GM18909 (cell line): ENCODE measurements around the gene NCLN.
"Not testable (repeated sequence)": the region's sequence is repeated elsewhere in the genome, so short reads cannot be mapped to it uniquely, and the experiment has no call there.

Experiments
- ATAC-seq: cut with Tn5 transposase; IDR thresholded peaks from one replicate; pipeline ENCODE4 v1.9.1; 2021; ENCODE audit warnings: mild to moderate bottlenecking; ENCODE audit not compliant: unreplicated experiment, poor library complexity

The NCLN gene

GRCh38 chr19:3216874-3217273 lies 31.1 kb downstream of the NCLN start:
- no peak for ATAC-seq

- ATAC-seq, result no peak
These were observed 34.8 kb downstream of the NCLN start for GRCh38 chr19:3220576-3220975.

- ATAC-seq, result not testable (repeated sequence)
These were observed 35.8 kb downstream of the NCLN start for GRCh38 chr19:3221576-3221975.

- no peak for ATAC-seq
These were observed 37.0 kb downstream of the NCLN start for GRCh38 chr19:3222709-3223108.

- no peak for ATAC-seq
These were observed 38.8 kb downstream of the NCLN start, which contains the start of gene CELF5 for GRCh38 chr19:3224346-3225168. TSS of gene CELF5 (plus strand) at chr19:3224661. CDS start at chr19:3224740, 79 bp downstream.

- no peak for ATAC-seq
These were observed 39.4 kb downstream of the NCLN start for GRCh38 chr19:3225169-3225485.

GRCh38 chr19:3225677-3226093 lies 40.0 kb downstream of the NCLN start:
- no peak for ATAC-seq

GRCh38 chr19:3227054-3227626 lies 41.4 kb downstream of the NCLN start:
- no peak for ATAC-seq

GRCh38 chr19:3229346-3229743 lies 43.6 kb downstream of the NCLN start:
- ATAC-seq, result no peak

GRCh38 chr19:3229888-3230496 lies 44.3 kb downstream of the NCLN start:
- ATAC-seq, result no peak

- ATAC-seq, result no peak
These were observed 45.6 kb downstream of the NCLN start for GRCh38 chr19:3231288-3231687.

GRCh38 chr19:3233116-3233515 lies 47.4 kb downstream of the NCLN start:
- no peak for ATAC-seq

- no peak for ATAC-seq
These were observed 48.1 kb downstream of the NCLN start for GRCh38 chr19:3233831-3234230.

GRCh38 chr19:3234800-3235199 lies 49.1 kb downstream of the NCLN start:
- ATAC-seq, result no peak

GRCh38 chr19:3235604-3236003 lies 49.9 kb downstream of the NCLN start:
- ATAC-seq, result not testable (repeated sequence)

- no peak for ATAC-seq
These were observed 50.5 kb downstream of the NCLN start for GRCh38 chr19:3236272-3236671.

- no peak for ATAC-seq
These were observed 52.4 kb downstream of the NCLN start for GRCh38 chr19:3238066-3238561.

- ATAC-seq, result no peak
These were observed 53.6 kb downstream of the NCLN start for GRCh38 chr19:3239367-3239766.

- ATAC-seq, result no peak
These were observed 58.3 kb downstream of the NCLN start for GRCh38 chr19:3243819-3244700.

- ATAC-seq, result no peak
These were observed 59.3 kb downstream of the NCLN start for GRCh38 chr19:3245050-3245449.
